Stimulated activated CD4-positive, alpha-beta T cell treated with anti-CD3 and anti-CD28 coated beads, TNF-alpha, amount 100 ng/mL, for 24 hours (primary cell): Measurements from ENCODE around the gene ATF4.

Source experiments
- DNase-seq, 3 experiments: peaks; one replicate each; pipeline ENCODE4 v3.0.0-alpha.2; 2020; ENCODE audit warnings: low read depth in 3 of 3

ATF4 gene

GRCh38 chr22:39520226-39521105, at the start of gene ATF4:
TSS of gene ATF4 (plus strand) at chr22:39520562. CDS start at chr22:39521446, 884 bp downstream.
- DNase-seq: peak; percentile 80 to 86 (median 81)

- DNase-seq: no peak
Observed at GRCh38 chr22:39471381-39472141, 48.8 kb upstream of the ATF4 start.

GRCh38 chr22:39472570-39473556, 47.5 kb upstream of the ATF4 start:
- no peak for DNase-seq

GRCh38 chr22:39473851-39474250, 46.5 kb upstream of the ATF4 start:
- DNase-seq: no peak

GRCh38 chr22:39474351-39475111, 45.8 kb upstream of the ATF4 start:
- no peak for DNase-seq

GRCh38 chr22:39475337-39475736, 45.0 kb upstream of the ATF4 start:
- no peak for DNase-seq

- DNase-seq: no peak
Observed at GRCh38 chr22:39475902-39476301, 44.5 kb upstream of the ATF4 start.

GRCh38 chr22:39476664-39477063, 43.7 kb upstream of the ATF4 start:
- DNase-seq: no peak

- DNase-seq: no peak
Observed at GRCh38 chr22:39477542-39477941, 42.8 kb upstream of the ATF4 start.

GRCh38 chr22:39478441-39478850, 41.9 kb upstream of the ATF4 start:
- DNase-seq: no peak

- DNase-seq: no peak
Observed at GRCh38 chr22:39479254-39479653, 41.1 kb upstream of the ATF4 start.

GRCh38 chr22:39480557-39480956, 39.8 kb upstream of the ATF4 start:
- no peak for DNase-seq

GRCh38 chr22:39481054-39481453, 39.3 kb upstream of the ATF4 start:
- no peak for DNase-seq

- no peak for DNase-seq
Observed at GRCh38 chr22:39481595-39481994, 38.8 kb upstream of the ATF4 start.

- no peak for DNase-seq
Observed at GRCh38 chr22:39482768-39483167, 37.6 kb upstream of the ATF4 start.

GRCh38 chr22:39486951-39487825, 33.2 kb upstream of the ATF4 start:
- DNase-seq: no peak

- DNase-seq: no peak
Observed at GRCh38 chr22:39487826-39488520, 32.4 kb upstream of the ATF4 start.

- no peak for DNase-seq
Observed at GRCh38 chr22:39488563-39489083, 31.7 kb upstream of the ATF4 start.
